ENCODE data around the gene SIPA1. TPM values are rescaled to one million over a fixed set of nuclear protein-coding genes. Genes with fewer than 3 reads are reported as not detected.
A peak's percentile ranks its signal among the peaks of the same experiment; 100 is the strongest.
"Not testable (repeated sequence)": the region's sequence is repeated elsewhere in the genome, so short reads cannot be mapped to it uniquely, and the experiment has no call there.

The SIPA1 gene
- total RNA-seq, 4 donors from 2014 or later, result 40.7 to 56.3 (median 45.8) TPM

DNA sequence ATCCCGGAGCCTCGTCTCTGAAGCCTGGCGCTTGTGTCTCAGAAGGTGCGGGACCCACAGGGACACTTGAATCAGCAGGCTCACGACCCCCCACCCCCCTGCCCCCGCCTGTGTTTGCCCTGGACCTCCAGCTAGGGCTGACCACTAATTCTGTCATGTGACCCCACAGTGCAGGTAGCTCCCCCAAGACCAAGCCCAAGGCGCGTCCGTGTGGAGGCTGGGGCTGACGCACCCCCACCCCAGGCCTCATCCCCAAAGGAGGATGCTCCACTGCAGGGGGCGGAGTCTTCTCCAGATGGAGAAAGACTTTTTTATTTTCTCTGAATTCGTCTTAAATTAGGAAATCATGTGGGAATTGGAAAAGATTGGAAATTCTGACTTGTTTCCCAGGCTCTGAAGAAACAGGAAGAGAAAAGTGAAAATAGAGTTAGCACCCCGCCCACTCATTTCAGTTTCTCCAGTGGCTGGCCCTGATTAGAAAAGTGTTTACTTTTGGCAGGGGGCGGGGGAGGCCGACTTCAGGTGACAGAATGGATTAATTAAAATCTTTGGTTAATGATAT, 25.8 kb downstream of the SIPA1 start:
- no peak for DNase-seq (ENCODE audit: extremely low spot score)
- intact Hi-C loops (cut with DNase I), result no loop called here
- TF ChIP-seq POLR2AphosphoS5 (IDR thresholded peaks at IDR 0.05) (peak; percentile 1 to 56), EP300 (IDR thresholded peaks at IDR 0.05) (no peak), POLR2A (IDR thresholded peaks at IDR 0.05; ENCODE audit: low read depth) (peak; percentile 20)
- TF ChIP-seq, protein P1, sequence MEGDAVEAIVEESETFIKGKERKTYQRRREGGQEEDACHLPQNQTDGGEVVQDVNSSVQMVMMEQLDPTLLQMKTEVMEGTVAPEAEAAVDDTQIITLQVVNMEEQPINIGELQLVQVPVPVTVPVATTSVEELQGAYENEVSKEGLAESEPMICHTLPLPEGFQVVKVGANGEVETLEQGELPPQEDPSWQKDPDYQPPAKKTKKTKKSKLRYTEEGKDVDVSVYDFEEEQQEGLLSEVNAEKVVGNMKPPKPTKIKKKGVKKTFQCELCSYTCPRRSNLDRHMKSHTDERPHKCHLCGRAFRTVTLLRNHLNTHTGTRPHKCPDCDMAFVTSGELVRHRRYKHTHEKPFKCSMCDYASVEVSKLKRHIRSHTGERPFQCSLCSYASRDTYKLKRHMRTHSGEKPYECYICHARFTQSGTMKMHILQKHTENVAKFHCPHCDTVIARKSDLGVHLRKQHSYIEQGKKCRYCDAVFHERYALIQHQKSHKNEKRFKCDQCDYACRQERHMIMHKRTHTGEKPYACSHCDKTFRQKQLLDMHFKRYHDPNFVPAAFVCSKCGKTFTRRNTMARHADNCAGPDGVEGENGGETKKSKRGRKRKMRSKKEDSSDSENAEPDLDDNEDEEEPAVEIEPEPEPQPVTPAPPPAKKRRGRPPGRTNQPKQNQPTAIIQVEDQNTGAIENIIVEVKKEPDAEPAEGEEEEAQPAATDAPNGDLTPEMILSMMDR (IDR thresholded peaks at IDR 0.05), result no peak

DNA sequence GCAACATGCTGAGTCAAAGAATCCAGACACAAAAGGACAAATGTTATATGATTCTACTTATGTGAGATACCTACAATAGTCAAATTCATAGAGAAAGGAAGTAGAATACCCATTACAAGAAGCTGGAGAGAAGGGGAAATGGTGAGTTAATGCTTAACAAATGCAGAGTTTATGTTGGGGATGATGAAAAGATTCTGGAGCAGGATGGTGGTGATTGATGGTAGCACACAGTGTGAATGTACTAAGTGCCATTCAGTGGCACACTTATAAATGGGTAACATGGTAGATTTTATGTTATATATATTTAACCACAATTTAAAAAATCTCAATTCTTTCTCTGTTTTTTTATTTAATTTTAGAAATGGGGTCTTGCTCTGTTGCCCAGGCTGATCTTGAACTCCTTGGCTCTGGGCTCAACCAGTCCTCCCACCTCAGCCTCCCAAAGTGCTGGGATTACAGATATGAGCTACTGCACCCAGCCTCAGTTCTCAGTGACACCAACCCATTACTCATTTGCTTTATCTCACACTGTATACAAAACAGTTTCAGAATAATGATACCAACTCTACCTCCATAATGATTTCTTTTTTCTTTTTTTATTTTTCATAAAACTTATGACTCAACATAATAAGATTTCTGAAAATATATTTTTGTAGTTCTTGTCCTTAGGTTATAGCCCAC, 34.4 kb downstream of the SIPA1 start:
- Histone ChIP-seq H3K36me3 (no peaks in the 10 kb centered on the region), H3K27me3 (no peaks in the 10 kb centered on the region), H3K4me1 (no peaks in the 10 kb centered on the region), H3K4me3 (no peak overlapping the region), H3K27ac (replicated peaks in 1 of 4) (no peak overlapping the region), H3K9me3 (no peaks in the 10 kb centered on the region)
- no peak for DNase-seq (ENCODE audit: extremely low spot score)
- TF ChIP-seq, protein P1 (IDR thresholded peaks at IDR 0.05), result no peak
- TF ChIP-seq EP300 (IDR thresholded peaks at IDR 0.05) (no peak), POLR2AphosphoS5 (IDR thresholded peaks at IDR 0.05) (no peak), POLR2A (IDR thresholded peaks at IDR 0.05; ENCODE audit: low read depth) (no peak)
- intact Hi-C loops (cut with DNase I), result no loop called here

More for the DNA sequence above, 25.8 kb downstream of the SIPA1 start:
- H3K9me3 ChIP-seq, result no peaks in the 10 kb centered on the region
- H3K27me3 ChIP-seq, result no peaks in the 10 kb centered on the region
- H3K4me1 ChIP-seq, result peaks cover 37 to 50% (median 43%) of the 10 kb centered on the region in 4 donors
- 2% methylated on average over 6 of the region's 15 CpGs for WGBS
- peak overlapping the region; percentile 94 to 98 (median 96) for H3K27ac ChIP-seq (replicated peaks in 1 of 4)
- peak overlapping the region; percentile 85 to 95 (median 89) for H3K4me3 ChIP-seq
- H3K36me3 ChIP-seq, result peaks cover 26 to 32% (median 31%) of the 10 kb centered on the region in 4 donors

GRCh38 chr11:65672982-65673381, 35.1 kb downstream of the SIPA1 start:
- DNase-seq (ENCODE audit: extremely low spot score), result no peak
- H3K27ac ChIP-seq (replicated peaks in 1 of 4), result no peak overlapping the region
- H3K4me3 ChIP-seq, result no peak overlapping the region
- no peaks in the 10 kb centered on the region for H3K36me3 ChIP-seq
- intact Hi-C loops (cut with DNase I), result no loop called here
- H3K27me3 ChIP-seq, result no peaks in the 10 kb centered on the region
- no peaks in the 10 kb centered on the region for H3K4me1 ChIP-seq
- 94% methylated on average over 2 of the region's 2 CpGs for WGBS
- H3K9me3 ChIP-seq, result no peaks in the 10 kb centered on the region
- TF ChIP-seq POLR2AphosphoS5 (IDR thresholded peaks at IDR 0.05) (no peak), EP300 (IDR thresholded peaks at IDR 0.05) (no peak), POLR2A (IDR thresholded peaks at IDR 0.05; ENCODE audit: low read depth) (no peak)
- TF ChIP-seq, protein P1 (IDR thresholded peaks at IDR 0.05), result no peak

DNA sequence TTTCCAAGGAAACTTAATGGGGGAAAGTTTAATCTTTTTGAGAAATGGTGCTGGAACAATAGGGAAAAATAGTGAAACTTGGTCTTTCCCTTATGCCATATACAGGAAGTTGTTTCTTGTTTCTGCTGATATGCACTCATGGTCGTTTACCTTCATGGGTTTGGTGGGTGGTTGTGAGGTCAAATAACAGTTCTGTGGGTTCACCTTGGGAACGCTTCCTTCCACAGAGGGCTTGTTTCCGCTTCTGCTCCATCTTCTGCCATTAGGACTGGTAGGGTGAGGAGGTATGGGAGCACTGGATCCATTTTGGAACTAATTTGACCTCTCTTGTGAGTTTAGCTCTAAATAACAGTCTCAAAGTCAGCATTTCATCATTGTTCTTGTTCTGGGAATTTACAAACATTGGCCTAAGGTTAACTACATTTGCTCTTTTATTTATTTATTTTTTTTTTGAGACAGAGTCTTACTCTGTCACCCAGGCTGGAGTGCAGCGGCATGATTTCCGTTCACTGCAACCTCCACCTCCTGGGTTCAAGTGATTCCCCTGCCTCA, 42.4 kb downstream of the SIPA1 start:
- intact Hi-C loops (cut with DNase I), result no loop called here
- TF ChIP-seq EP300 (IDR thresholded peaks at IDR 0.05) (no peak), POLR2A (IDR thresholded peaks at IDR 0.05; ENCODE audit: low read depth) (no peak), POLR2AphosphoS5 (IDR thresholded peaks at IDR 0.05) (no peak)
- Histone ChIP-seq H3K27me3 (no peaks in the 10 kb centered on the region), H3K9me3 (no peaks in the 10 kb centered on the region), H3K27ac (replicated peaks in 1 of 4) (no peak overlapping the region), H3K36me3 (no peaks in the 10 kb centered on the region), H3K4me3 (no peak overlapping the region), H3K4me1 (peaks cover 0 to 2% (median under 1%) of the 10 kb centered on the region in 4 donors)
- 86% methylated on average over 5 of the region's 5 CpGs for WGBS
- no peak for DNase-seq (ENCODE audit: extremely low spot score)

- WGBS, result 92% methylated on average over 6 of the region's 6 CpGs
- DNase-seq (ENCODE audit: extremely low spot score); H3K9me3 ChIP-seq; H3K4me1 ChIP-seq; H3K27me3 ChIP-seq; intact Hi-C loops (cut with DNase I); H3K27ac ChIP-seq (replicated peaks in 1 of 4); H3K36me3 ChIP-seq; H3K4me3 ChIP-seq: not testable (repeated sequence)
Measured at GRCh38 chr11:65683480-65683879, 45.6 kb downstream of the SIPA1 start.
